ENCODE data around the gene FAM3C.

FAM3C gene

DNA sequence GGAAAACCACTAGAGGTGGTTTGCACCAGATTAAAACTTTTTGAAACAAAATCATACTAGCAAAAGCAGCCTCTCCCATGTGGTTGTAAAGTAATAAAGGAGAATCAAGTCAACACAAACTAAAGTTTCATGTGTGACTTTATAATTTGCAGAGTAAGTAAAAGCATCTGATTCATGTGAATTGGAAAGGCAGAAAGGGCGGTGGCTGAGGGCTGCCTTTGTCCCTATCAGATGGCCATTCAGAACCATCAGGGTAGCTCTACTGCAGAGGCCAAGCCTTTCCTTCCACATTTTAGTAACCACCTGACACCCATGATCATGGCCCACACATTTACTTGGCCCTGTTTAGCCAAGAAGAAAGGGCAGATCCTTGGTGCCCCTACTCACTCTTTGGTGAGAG, 51.6 kb downstream of the FAM3C start:
- no peak overlapping the region for H3K4me3 ChIP-seq (ENCODE audit: low read depth, low read length)
- DNase-seq (ENCODE audit: low read depth), result no peak
- TF ChIP-seq, protein P1, sequence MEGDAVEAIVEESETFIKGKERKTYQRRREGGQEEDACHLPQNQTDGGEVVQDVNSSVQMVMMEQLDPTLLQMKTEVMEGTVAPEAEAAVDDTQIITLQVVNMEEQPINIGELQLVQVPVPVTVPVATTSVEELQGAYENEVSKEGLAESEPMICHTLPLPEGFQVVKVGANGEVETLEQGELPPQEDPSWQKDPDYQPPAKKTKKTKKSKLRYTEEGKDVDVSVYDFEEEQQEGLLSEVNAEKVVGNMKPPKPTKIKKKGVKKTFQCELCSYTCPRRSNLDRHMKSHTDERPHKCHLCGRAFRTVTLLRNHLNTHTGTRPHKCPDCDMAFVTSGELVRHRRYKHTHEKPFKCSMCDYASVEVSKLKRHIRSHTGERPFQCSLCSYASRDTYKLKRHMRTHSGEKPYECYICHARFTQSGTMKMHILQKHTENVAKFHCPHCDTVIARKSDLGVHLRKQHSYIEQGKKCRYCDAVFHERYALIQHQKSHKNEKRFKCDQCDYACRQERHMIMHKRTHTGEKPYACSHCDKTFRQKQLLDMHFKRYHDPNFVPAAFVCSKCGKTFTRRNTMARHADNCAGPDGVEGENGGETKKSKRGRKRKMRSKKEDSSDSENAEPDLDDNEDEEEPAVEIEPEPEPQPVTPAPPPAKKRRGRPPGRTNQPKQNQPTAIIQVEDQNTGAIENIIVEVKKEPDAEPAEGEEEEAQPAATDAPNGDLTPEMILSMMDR (conservative IDR thresholded peaks at IDR 0.05; ENCODE audit: low read depth, low read length), result no peak

DNA sequence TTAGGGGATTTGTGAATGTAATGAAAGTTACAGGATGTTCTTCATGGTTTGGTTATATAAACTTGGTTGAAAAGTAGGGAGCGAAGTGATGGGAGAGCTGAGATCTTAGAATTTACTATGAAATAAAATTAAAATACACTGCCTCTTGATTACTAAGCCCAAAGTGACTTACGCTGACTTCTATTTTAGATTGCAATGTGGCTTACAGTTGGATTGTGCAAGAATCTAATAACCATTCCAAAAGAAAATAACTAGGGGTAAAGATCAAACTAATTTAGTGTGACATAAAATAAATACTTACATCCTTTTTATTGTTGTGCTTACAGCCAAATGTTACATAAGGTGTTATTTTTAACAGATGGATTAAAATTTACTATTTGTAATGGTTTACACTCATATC, 52.0 kb downstream of the FAM3C start:
- H3K4me3 ChIP-seq (ENCODE audit: low read depth, low read length), result no peak overlapping the region
- TF ChIP-seq, protein P1 (conservative IDR thresholded peaks at IDR 0.05; ENCODE audit: low read depth, low read length), result no peak
- DNase-seq (ENCODE audit: low read depth), result peak; percentile 35

DNA sequence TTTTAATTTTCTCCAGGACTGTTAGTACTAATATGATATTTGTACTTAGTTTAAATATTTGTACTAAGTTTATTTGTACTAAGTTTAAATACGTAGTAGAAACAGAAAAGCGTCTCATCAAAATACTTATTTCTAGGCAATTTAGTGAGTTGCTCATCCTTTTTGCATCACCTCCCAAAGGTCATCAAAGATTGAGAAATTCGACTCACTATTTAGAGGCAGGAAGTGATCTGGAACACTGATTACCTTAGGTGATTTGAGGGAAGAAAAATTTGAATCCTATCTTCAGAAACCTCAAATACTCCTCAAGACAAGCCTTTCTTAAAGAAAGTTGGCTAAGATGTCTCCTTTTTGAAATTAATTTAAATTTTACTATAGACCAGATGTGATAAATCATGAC, 52.8 kb downstream of the FAM3C start:
- H3K4me3 ChIP-seq (ENCODE audit: low read depth, low read length), result no peak overlapping the region
- TF ChIP-seq, protein P1 (conservative IDR thresholded peaks at IDR 0.05; ENCODE audit: low read depth, low read length), result no peak
- peak; percentile 31 for DNase-seq (ENCODE audit: low read depth)

DNA sequence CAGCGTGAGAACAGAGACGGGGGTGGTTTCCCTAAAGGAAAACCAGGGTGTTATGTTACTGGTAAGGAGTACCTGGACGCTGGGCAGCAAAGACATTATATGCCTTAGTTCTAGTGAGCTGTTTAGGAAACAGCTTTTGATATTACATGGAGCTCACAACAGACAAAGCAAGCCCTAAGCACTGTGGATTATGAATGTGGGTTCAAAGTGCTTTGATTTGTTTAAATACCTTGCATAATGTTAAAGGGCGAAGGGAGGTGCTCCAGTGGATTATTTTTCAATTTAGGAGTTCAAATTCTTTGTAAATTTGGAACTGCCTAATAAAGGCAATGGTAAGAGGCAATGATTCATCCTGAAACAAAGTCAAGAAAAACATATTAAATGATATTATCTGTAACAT, 53.5 kb downstream of the FAM3C start:
- TF ChIP-seq, protein P1 (conservative IDR thresholded peaks at IDR 0.05; ENCODE audit: low read depth, low read length), result no peak
- no peak for DNase-seq (ENCODE audit: low read depth)
- H3K4me3 ChIP-seq (ENCODE audit: low read depth, low read length), result no peak overlapping the region

DNA sequence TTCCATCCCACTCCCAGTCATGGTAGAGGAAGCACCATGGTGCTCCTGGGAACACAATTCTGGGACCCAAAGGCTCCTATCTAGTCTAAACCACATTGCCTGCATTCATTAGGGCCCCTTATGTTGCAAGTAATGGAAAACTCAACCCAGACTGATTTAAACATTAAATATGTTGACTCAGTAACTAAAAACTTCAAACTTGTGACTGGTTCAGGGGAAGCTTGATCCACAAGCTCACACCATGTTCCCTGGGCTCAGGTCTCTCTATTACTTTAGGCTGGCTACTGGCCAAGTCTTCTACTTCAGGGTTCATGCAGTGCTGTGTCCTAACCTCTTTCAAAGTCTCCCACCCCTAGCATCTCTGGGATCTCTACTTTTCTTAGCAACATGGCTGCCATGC, 54.2 kb downstream of the FAM3C start:
- TF ChIP-seq, protein P1 (conservative IDR thresholded peaks at IDR 0.05; ENCODE audit: low read depth, low read length), result no peak
- DNase-seq (ENCODE audit: low read depth), result peak; percentile 79
- no peak overlapping the region for H3K4me3 ChIP-seq (ENCODE audit: low read depth, low read length)

DNA sequence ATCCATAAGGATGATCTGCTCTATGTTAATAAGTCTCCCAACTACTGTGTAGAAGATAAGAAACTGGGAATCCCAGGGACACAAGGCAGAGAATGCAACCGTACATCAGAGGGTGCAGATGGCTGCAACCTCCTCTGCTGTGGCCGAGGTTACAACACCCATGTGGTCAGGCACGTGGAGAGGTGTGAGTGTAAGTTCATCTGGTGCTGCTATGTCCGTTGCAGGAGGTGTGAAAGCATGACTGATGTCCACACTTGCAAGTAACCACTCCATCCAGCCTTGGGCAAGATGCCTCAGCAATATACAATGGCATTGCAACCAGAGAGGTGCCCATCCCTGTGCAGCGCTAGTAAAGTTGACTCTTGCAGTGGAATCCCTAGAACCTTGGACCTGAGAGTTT, 57.0 kb downstream of the FAM3C start:
- TF ChIP-seq, protein P1 (conservative IDR thresholded peaks at IDR 0.05; ENCODE audit: low read depth, low read length), result no peak
- no peak overlapping the region for H3K4me3 ChIP-seq (ENCODE audit: low read depth, low read length)
- DNase-seq (ENCODE audit: low read depth), result peak; percentile 15

DNA sequence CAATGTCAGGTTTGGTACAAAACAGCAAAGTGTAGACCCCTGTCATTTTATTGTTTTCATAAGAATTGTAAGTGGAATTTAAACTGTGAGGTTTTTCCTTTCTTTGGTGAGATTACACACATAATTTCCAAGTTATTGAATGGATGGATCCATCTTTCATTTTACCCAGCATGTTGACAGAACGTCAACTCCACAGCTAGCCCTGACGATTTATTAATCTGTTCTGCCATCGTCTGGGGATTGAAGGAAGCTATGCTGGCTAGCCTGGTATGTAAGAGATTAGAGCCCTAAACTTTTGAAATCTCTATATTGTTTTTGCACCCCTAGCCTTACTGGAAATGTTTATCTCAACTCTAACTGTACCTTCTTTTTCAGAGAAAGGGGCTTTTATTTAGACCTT, 58.7 kb downstream of the FAM3C start:
- no peak overlapping the region for H3K4me3 ChIP-seq (ENCODE audit: low read depth, low read length)
- TF ChIP-seq, protein P1 (conservative IDR thresholded peaks at IDR 0.05; ENCODE audit: low read depth, low read length), result peak; percentile 62
- peak; percentile 77 for DNase-seq (ENCODE audit: low read depth)
